ENCODE data around the gene CMTM5.

- TF ChIP-seq MYC (IDR thresholded peaks at IDR 0.05; ENCODE audit: low read depth, low read length) (no peak), MAX (IDR thresholded peaks at IDR 0.05; ENCODE audit: insufficient read depth, insufficient read length) (no peak), CTCF (IDR thresholded peaks at IDR 0.05; ENCODE audit: extremely low read depth in 1 of 2, insufficient read depth in 1 of 2, low read depth in 1 of 2, low read length in 2 of 2) (no peak), POLR2A (IDR thresholded peaks at IDR 0.05; ENCODE audit: low read depth, low read length) (no peak)
Measured at GRCh38 chr14:23361320-23361719, 15.5 kb upstream of the CMTM5 start.
